Right lobe of liver (tissue), 4 donors: Measurements from ENCODE around the gene PLEKHM1.
"Not testable (repeated sequence)": the region's sequence is repeated elsewhere in the genome, so short reads cannot be mapped to it uniquely, and the experiment has no call there.

Source experiments
- POLR2A ChIP-seq: fragments of 450-650 bp; IDR thresholded peaks from one replicate; pipeline ENCODE4 v1.6.1; 2017; ENCODE audit warnings: antibody characterized with exemption, mild to moderate bottlenecking
- TF ChIP-seq, protein P1 (sequence below), 4 donors: fragments of 200-600 bp in 3 of 4; fragments of 450-650 bp in 1 of 4; IDR thresholded peaks; one replicate each; pipeline versions ENCODE4 v1.5.1 to v1.8.0; 2016 to 2022; ENCODE audit warnings: antibody characterized with exemption in 4 of 4, mild to moderate bottlenecking in 2 of 4
- donor health status: DM: no; HTN: no; CAD: no.
- donor health status: DM: no; HTN: no; CAD: no.
- donor health status: DM: no; HTN: yes; CAD: no.

DNA sequence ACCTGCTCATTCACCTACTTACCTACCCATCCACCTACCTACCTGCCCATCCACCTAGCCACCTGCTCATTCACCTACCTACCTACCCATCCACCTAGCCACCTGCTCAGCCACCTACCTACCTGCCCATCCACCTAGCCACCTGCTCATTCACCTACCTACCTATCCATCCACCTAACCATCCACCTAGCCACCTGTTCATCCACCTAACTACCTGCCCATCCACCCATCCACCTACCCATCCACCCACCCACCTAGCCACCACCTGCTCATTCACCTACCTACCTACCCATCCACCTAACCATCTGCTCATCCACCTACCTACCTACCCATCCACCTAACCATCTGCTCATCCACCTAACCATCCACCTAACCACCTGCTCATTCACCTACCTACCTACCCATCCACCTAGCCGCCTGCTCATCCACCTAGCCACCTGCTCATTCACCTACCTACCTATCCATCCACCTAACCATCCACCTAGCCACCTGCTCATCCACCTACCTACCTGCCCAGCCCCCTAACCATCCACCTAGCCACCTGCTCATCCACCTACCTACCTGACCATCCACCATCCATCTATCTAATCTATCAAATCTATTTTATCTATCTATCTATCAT is 40.7 kb downstream of the PLEKHM1 start:
- TF ChIP-seq, protein P1, sequence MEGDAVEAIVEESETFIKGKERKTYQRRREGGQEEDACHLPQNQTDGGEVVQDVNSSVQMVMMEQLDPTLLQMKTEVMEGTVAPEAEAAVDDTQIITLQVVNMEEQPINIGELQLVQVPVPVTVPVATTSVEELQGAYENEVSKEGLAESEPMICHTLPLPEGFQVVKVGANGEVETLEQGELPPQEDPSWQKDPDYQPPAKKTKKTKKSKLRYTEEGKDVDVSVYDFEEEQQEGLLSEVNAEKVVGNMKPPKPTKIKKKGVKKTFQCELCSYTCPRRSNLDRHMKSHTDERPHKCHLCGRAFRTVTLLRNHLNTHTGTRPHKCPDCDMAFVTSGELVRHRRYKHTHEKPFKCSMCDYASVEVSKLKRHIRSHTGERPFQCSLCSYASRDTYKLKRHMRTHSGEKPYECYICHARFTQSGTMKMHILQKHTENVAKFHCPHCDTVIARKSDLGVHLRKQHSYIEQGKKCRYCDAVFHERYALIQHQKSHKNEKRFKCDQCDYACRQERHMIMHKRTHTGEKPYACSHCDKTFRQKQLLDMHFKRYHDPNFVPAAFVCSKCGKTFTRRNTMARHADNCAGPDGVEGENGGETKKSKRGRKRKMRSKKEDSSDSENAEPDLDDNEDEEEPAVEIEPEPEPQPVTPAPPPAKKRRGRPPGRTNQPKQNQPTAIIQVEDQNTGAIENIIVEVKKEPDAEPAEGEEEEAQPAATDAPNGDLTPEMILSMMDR (IDR thresholded peaks at IDR 0.05): not testable (repeated sequence)
- TF ChIP-seq POLR2A: not testable (repeated sequence)
